ENCODE measurements around the gene TAS1R1. TPM values are rescaled to one million over a fixed set of nuclear protein-coding genes. Genes with fewer than 3 reads are reported as not detected.

TAS1R1 gene
- total and polyA plus RNA-seq, 9 of the 15 experiments (the other 6 are each of a cell fraction or from before 2014, with no cell fraction given), result 0.06 TPM; not detected in 8

- ATAC-seq (no peak), FAIRE-seq (no peak), DNase-seq (ENCODE audit: extremely low read depth in 1 of 4, low spot score in 3 of 4) (no peak)
- Histone ChIP-seq H3K79me2 (ENCODE audit: control insufficient read depth, insufficient read depth, low read length) (peaks cover 13% of the 10 kb centered on the region; the same call in 2 of the 3 replicates), H3K27me3 (ENCODE audit: control insufficient read depth in 2 of 2, insufficient read depth in 2 of 2, low read length in 2 of 2) (no peaks in the 10 kb centered on the region), H3K9me1 (ENCODE audit: control insufficient read depth, insufficient read depth, low read length) (peaks cover 23% of the 10 kb centered on the region), H2AFZ (ENCODE audit: low read depth, low read length) (no peak overlapping the region), H3K4me3 (no peak overlapping the region), H3K4me1 (replicated peaks in 1 of 2; ENCODE audit: control insufficient read depth in 2 of 2, insufficient read depth in 2 of 2, low read length in 2 of 2) (peaks cover 16 to 62% of the 10 kb centered on the region in 2 experiments; a peak in 4 of 5 replicates), H3K27ac (ENCODE audit: extremely low read depth, low read depth, low read length) (no peak overlapping the region), H4K20me1 (replicated peaks; ENCODE audit: control insufficient read depth, insufficient read depth, low read length) (peaks cover 36% of the 10 kb centered on the region), H3K9ac (ENCODE audit: insufficient read depth in 1 of 2, low read depth in 2 of 2, low read length in 2 of 2) (peak overlapping the region in 1 of 2 experiments; percentile 70; a peak in 1 of 4 replicates), H3K9me3 (replicated peaks; ENCODE audit: control insufficient read depth, insufficient read depth, low read depth, low read length) (no peaks in the 10 kb centered on the region), H3K4me2 (ENCODE audit: insufficient read depth, low read length) (no peak overlapping the region), H3K36me3 (ENCODE audit: control insufficient read depth, insufficient read depth, low read length) (peaks cover 84% of the 10 kb centered on the region; the same call in 2 of the 3 replicates)
- ChIA-PET CTCF (ENCODE audit: low intra/inter-chr PET ratio) (no interaction called here), POLR2A (interaction anchor here (0.6 to 13.4 kb wide), 9 partner anchors 8 to 126 kb away, joined by 3 to 221 read pairs (median 4); partner anchors contain the start of genes KLHL21 and ZBTB48)
- BruUV-seq (replicated peaks), result no TSS peak
- in situ Hi-C loops (cut with MboI), result no loop called here
- intact Hi-C loops (cut with micrococcal nuclease), result no loop called here
- TF ChIP-seq, protein P1, sequence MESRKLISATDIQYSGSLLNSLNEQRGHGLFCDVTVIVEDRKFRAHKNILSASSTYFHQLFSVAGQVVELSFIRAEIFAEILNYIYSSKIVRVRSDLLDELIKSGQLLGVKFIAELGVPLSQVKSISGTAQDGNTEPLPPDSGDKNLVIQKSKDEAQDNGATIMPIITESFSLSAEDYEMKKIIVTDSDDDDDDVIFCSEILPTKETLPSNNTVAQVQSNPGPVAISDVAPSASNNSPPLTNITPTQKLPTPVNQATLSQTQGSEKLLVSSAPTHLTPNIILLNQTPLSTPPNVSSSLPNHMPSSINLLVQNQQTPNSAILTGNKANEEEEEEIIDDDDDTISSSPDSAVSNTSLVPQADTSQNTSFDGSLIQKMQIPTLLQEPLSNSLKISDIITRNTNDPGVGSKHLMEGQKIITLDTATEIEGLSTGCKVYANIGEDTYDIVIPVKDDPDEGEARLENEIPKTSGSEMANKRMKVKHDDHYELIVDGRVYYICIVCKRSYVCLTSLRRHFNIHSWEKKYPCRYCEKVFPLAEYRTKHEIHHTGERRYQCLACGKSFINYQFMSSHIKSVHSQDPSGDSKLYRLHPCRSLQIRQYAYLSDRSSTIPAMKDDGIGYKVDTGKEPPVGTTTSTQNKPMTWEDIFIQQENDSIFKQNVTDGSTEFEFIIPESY (CRISPR knock-in tag; IDR thresholded peaks at IDR 0.05), result 0 out of 2 replicates have a peak, but pooled peaks have one; percentile 27
- TF ChIP-seq POLR3G (IDR thresholded peaks at IDR 0.05; ENCODE audit: extremely low read depth, insufficient read length, insufficient replicate concordance) (no peak), GTF3C2 (IDR thresholded peaks at IDR 0.05; ENCODE audit: borderline replicate concordance, extremely low read depth, insufficient read length) (no peak), IFI16 (CRISPR knock-in tag; IDR thresholded peaks at IDR 0.05) (no peak), SMAD4 (CRISPR knock-in tag; conservative IDR thresholded peaks at IDR 0.05) (no peak), CHCHD3 (CRISPR knock-in tag; IDR thresholded peaks at IDR 0.05) (no peak), RBM25 (IDR thresholded peaks at IDR 0.05; ENCODE audit: low read depth, low read length, severe bottlenecking) (no peak), ZKSCAN1 (IDR thresholded peaks at IDR 0.05; ENCODE audit: low read depth, low read length) (peak; percentile 37), SPI1 (IDR thresholded peaks at IDR 0.05; ENCODE audit: borderline replicate concordance, low read depth, low read length) (no peak), CC2D1A (IDR thresholded peaks at IDR 0.05) (no peak), KLF16 (IDR thresholded peaks at IDR 0.05) (no peak), POLR2G (IDR thresholded peaks at IDR 0.05; ENCODE audit: low read depth, low read length) (peak; percentile 75), RBFOX2 (IDR thresholded peaks at IDR 0.05; ENCODE audit: low read depth, low read length) (peak; percentile 63), SUPT5H (IDR thresholded peaks at IDR 0.05) (0 out of 2 replicates have a peak, but pooled peaks have one; percentile 6), GABPB1 (CRISPR knock-in tag; IDR thresholded peaks at IDR 0.05) (no peak)
- WGBS (ENCODE audit: insufficient coverage, low coverage, missing lambda C conversion rate), result 81% methylated on average over 25 of the region's 25 CpGs
Observed at GRCh38 chr1:6588128-6588892, 33.2 kb downstream of the TAS1R1 start.
